Spinal cord (tissue), 10 donors: Measurements from ENCODE around the gene SRRD. TPM values are rescaled to one million over a fixed set of nuclear protein-coding genes. Genes with fewer than 3 reads are reported as not detected.

Source experiments
- DNase-seq, 6 donors: peaks; one replicate each; pipeline versions ENCODE4 v3.0.0 to v3.0.0-alpha.2; 2013 to 2015; ENCODE audit warnings: low spot score in 6 of 6, low read depth in 4 of 6
- H3K27ac ChIP-seq: one replicate; pipeline ENCODE4 v1.5.1; 2013; ENCODE audit warnings: low read depth, low read length, control low read depth
- H3K27me3 ChIP-seq: one replicate; pipeline ENCODE4 v1.6.1; 2013; ENCODE audit warnings: low read length; ENCODE audit not compliant: control insufficient read depth, insufficient read depth
- H3K36me3 ChIP-seq: one replicate; pipeline ENCODE4 v1.6.1; 2013; ENCODE audit warnings: low read length; ENCODE audit not compliant: control insufficient read depth, insufficient read depth
- H3K4me1 ChIP-seq: one replicate; pipeline ENCODE4 v1.6.1; 2013; ENCODE audit warnings: low read length; ENCODE audit not compliant: control insufficient read depth, insufficient read depth
- H3K4me3 ChIP-seq: one replicate; pipeline ENCODE4 v1.5.1; 2013; ENCODE audit warnings: low read depth, low read length, control low read depth
- H3K9me3 ChIP-seq: one replicate; pipeline ENCODE4 v1.6.1; 2013; ENCODE audit warnings: low read length; ENCODE audit not compliant: control insufficient read depth, insufficient read depth
- WGBS: methylation state at CpG from one replicate; pipeline ENCODE4 v1.1.5; 2013; ENCODE audit warnings: missing lambda C conversion rate; ENCODE audit not compliant: insufficient coverage; 5-methylcytosine and 5-hydroxymethylcytosine counted together
- polyA plus RNA-seq, 2 donors: library from polyadenylated mRNA; unstranded; fragments of 120-200 nt; gene quantifications; one replicate each; pipeline ENCODE4 v1.2.1, GENCODE V29; 2013; ENCODE audit not compliant: insufficient read length in 2 of 2
- total RNA-seq, 2 donors: library from RNA; depleted of rRNA in 1 of 2; stranded (reverse); fragments of 120-200 nt in 1 of 2; fragments of >200 nt in 1 of 2; gene quantifications; one replicate each; pipeline versions ENCODE4 v1.2.3 to v1.2.4, GENCODE V29; 2013 to 2014
- donor health status: healthy.

Gene SRRD
- total and polyA plus RNA-seq, 4 donors, result 16.6 to 32.1 (median 27.3) TPM

GRCh38 chr22:26463688-26464087 is 20.0 kb upstream of the SRRD start:
- Histone ChIP-seq H3K27me3 (no peaks in the 10 kb centered on the region), H3K36me3 (peaks cover 41% of the 10 kb centered on the region), H3K9me3 (no peaks in the 10 kb centered on the region), H3K4me3 (no peak overlapping the region), H3K4me1 (peaks cover 25% of the 10 kb centered on the region), H3K27ac (peak overlapping the region; percentile 40)
- DNase-seq, result no peak
- 82% methylated on average over 8 of the region's 9 CpGs for WGBS

GRCh38 chr22:26464312-26464711 is 19.4 kb upstream of the SRRD start:
- Histone ChIP-seq H3K4me1 (peaks cover 25% of the 10 kb centered on the region), H3K36me3 (peaks cover 47% of the 10 kb centered on the region), H3K4me3 (no peak overlapping the region), H3K27ac (no peak overlapping the region), H3K27me3 (no peaks in the 10 kb centered on the region), H3K9me3 (no peaks in the 10 kb centered on the region)
- no peak for DNase-seq
- 90% methylated on average over 7 of the region's 7 CpGs for WGBS

DNA sequence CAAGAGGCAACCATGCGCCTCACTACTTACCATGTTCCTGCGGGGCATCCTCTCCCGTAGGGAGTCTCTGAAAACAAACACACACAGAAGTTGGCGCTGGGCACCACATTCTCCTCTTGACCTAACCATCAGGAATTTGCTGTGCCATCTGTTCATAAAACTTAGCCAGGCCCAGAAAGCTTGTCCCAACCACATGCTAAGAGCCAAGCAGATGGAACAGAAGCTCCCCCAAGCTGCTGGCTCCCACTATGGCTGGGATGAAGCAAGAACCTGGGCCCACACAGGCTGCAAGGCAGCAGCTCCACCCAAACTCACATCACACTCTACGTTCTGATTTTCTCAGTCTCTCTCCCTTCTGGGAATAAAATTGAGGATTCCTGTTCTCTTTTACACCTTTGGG is 17.5 kb upstream of the SRRD start:
- H3K9me3 ChIP-seq, result no peaks in the 10 kb centered on the region
- H3K36me3 ChIP-seq, result peaks cover 65% of the 10 kb centered on the region
- DNase-seq, result peak in 2 of 6 donors; percentile 50 to 95
- H3K27ac ChIP-seq, result no peak overlapping the region
- H3K4me3 ChIP-seq, result no peak overlapping the region
- peaks cover 24% of the 10 kb centered on the region for H3K4me1 ChIP-seq
- no peaks in the 10 kb centered on the region for H3K27me3 ChIP-seq
- WGBS, result 72% methylated on average over 4 of the region's 5 CpGs

- no CpG with 5 or more reads among the region's 2 CpGs for WGBS
Measured at GRCh38 chr22:26470807-26471206, 12.9 kb upstream of the SRRD start.

GRCh38 chr22:26471522-26471921 is 12.2 kb upstream of the SRRD start:
- Histone ChIP-seq H3K4me1 (no peaks in the 10 kb centered on the region), H3K27me3 (no peaks in the 10 kb centered on the region), H3K36me3 (peaks cover 71% of the 10 kb centered on the region), H3K4me3 (no peak overlapping the region), H3K9me3 (no peaks in the 10 kb centered on the region), H3K27ac (no peak overlapping the region)
- 100% methylated on average over 2 of the region's 5 CpGs for WGBS
- DNase-seq, result no peak

More at GRCh38 chr22:26470807-26471206, 12.9 kb upstream of the SRRD start:
- Histone ChIP-seq H3K9me3 (no peaks in the 10 kb centered on the region), H3K36me3 (peaks cover 70% of the 10 kb centered on the region), H3K27ac (no peak overlapping the region), H3K4me1 (no peaks in the 10 kb centered on the region), H3K27me3 (no peaks in the 10 kb centered on the region), H3K4me3 (no peak overlapping the region)
- DNase-seq, result no peak

DNA sequence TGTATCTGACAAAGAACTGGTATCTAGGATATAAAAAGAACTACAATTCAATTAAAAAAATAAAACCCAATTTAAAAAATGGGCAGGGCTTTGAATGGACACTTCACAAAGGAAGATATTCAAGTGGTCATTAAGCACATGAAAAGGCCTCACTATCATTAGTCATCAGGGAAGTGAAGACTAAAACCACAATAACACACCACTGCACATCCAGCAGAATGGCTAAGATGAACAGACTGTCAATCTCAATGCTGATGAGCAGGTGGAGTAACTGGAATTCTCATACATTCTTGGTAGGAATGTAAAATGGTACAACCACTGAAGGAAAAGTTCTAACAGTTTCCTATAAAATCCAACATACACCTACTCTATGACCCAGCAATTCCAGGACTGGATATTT is 9.0 kb upstream of the SRRD start:
- Histone ChIP-seq H3K4me3 (no peak overlapping the region), H3K9me3 (no peaks in the 10 kb centered on the region), H3K4me1 (peaks cover 3% of the 10 kb centered on the region), H3K36me3 (peaks cover 60% of the 10 kb centered on the region), H3K27me3 (no peaks in the 10 kb centered on the region), H3K27ac (no peak overlapping the region)
- DNase-seq, result no peak

- H3K27ac ChIP-seq, result peak overlapping the region; percentile 64
- no peaks in the 10 kb centered on the region for H3K27me3 ChIP-seq
- peaks cover 17% of the 10 kb centered on the region for H3K4me1 ChIP-seq
- no peaks in the 10 kb centered on the region for H3K9me3 ChIP-seq
- H3K4me3 ChIP-seq, result no peak overlapping the region
- no CpG with 5 or more reads among the region's 4 CpGs for WGBS
- peaks cover 44% of the 10 kb centered on the region for H3K36me3 ChIP-seq
- DNase-seq, result no peak
Measured at GRCh38 chr22:26476705-26477340, 6.9 kb upstream of the SRRD start.

DNA sequence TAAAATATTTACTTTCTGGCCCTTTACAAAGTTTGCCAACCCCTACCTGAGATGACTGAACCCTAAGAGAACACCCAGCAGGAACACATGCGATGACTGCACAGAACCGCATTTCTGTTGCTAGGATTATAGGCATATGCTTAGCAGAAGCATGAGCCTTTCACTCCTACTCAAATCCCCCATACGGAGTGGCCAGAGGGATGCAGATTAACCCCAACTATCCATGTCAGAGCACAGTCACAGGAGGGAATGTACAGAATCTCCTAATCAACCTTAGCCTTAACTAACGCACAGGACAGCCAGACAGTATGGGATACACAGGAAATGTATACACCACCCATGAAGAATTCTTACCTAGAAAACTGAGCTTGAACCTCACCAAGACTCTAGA is 6.3 kb upstream of the SRRD start:
- H3K27ac ChIP-seq, result peak overlapping the region; percentile 64
- no CpG with 5 or more reads among the region's 4 CpGs for WGBS

GRCh38 chr22:26479043-26479791 is 4.5 kb upstream of the SRRD start:
- no peaks in the 10 kb centered on the region for H3K9me3 ChIP-seq
- peaks cover 17% of the 10 kb centered on the region for H3K4me1 ChIP-seq
- H3K27ac ChIP-seq, result peak overlapping the region; percentile 6
- peak overlapping the region; percentile 17 for H3K4me3 ChIP-seq
- peak in 2 of 6 donors; percentile 72 to 77 for DNase-seq
- H3K27me3 ChIP-seq, result no peaks in the 10 kb centered on the region
- WGBS, result 34% methylated on average over 8 of the region's 12 CpGs
- peaks cover 29% of the 10 kb centered on the region for H3K36me3 ChIP-seq

More for the DNA sequence above, 6.3 kb upstream of the SRRD start:
- Histone ChIP-seq H3K36me3 (peaks cover 40% of the 10 kb centered on the region), H3K4me1 (peaks cover 17% of the 10 kb centered on the region), H3K27me3 (no peaks in the 10 kb centered on the region), H3K4me3 (no peak overlapping the region), H3K9me3 (no peaks in the 10 kb centered on the region)
- no peak for DNase-seq
